HCT116 (cell line): ENCODE data around the gene FSD1L. TPM values are rescaled to one million over a fixed set of nuclear protein-coding genes. Genes with fewer than 3 reads are reported as not detected.
A peak's percentile ranks its signal among the peaks of the same experiment; 100 is the strongest.

Source experiments
- ATAC-seq: fragments of 200-7000 bp; cut with Tn5 transposase; 2 replicates; pipeline ENCODE4 v1.9.1; 2020; ENCODE audit warnings: mild to moderate bottlenecking, moderate library complexity
- BruUV-seq: library from RNA; stranded (reverse); fragments of 400-500 nt; replicated peaks from 2 replicates; lab custom pipeline; 2021; lab: Mats Ljungman, UMichigan
- CTCF ChIA-PET: fragments of 300-600 bp; sonication (Branson Sonifier 250); formaldehyde crosslinking; loops from one replicate; lab custom pipeline; 2021; ENCODE audit warnings: antibody characterized with exemption; lab: Charles Lee
- POLR2A ChIA-PET: fragments of 300-600, 350-600 bp; sonication (Branson Sonifier 250); formaldehyde crosslinking; loops from one replicate; lab custom pipeline; 2021; ENCODE audit warnings: antibody characterized with exemption; lab: Charles Lee
- RAD21 ChIA-PET, 2 experiments: fragments of 300-600 bp; sonication (Branson Sonifier 250); formaldehyde crosslinking; loops; one replicate each; lab custom pipeline; 2023; ENCODE audit warnings: low total read pairs in 2 of 2; ENCODE audit not compliant: uncharacterized antibody in 2 of 2, unreplicated experiment in 2 of 2, low non-redundant PET in 1 of 2; lab: Charles Lee
- DNase-seq: peaks from one replicate; pipeline ENCODE4 v3.0.0-alpha.2; 2010; ENCODE audit warnings: low read depth, low spot score
- H2AFZ ChIP-seq: fragments of 200-600 bp; shearing (Covaris generic), sonication (generic); 2 replicates; pipeline ENCODE4 v1.6.1; 2017; ENCODE audit warnings: low read depth, mixed run types, mixed read lengths, antibody characterized with exemption, low read length; ENCODE audit not compliant: poor library complexity, severe bottlenecking
- H3K27ac ChIP-seq: 2 replicates; pipeline ENCODE4 v1.5.1; 2012; ENCODE audit warnings: low read depth, low read length
- H3K27me3 ChIP-seq: fragments of 200-600 bp; sonication (generic); 2 replicates; pipeline ENCODE4 v1.6.1; 2016; ENCODE audit warnings: mixed run types, low read length, mixed read lengths; ENCODE audit not compliant: insufficient read depth
- H3K36me3 ChIP-seq, 2 experiments: fragments of 200-500 bp in 1 of 2; fragments of 200-600 bp in 1 of 2; sonication (Bioruptor generic) in 1 of 2; sonication (generic) in 1 of 2; 2 replicates each; pipeline versions ENCODE4 v1.5.1 to v1.6.1; 2014 to 2016; ENCODE audit warnings: low read length in 2 of 2, inconsistent platforms in 1 of 2, mixed read lengths in 1 of 2, mixed run types in 1 of 2; ENCODE audit not compliant: insufficient read depth in 2 of 2, control insufficient read depth in 1 of 2
- H3K4me1 ChIP-seq, 2 experiments: fragments of 200-600 bp in 1 of 2; sonication (generic) in 1 of 2; 2 replicates each; pipeline versions ENCODE4 v1.5.1 to v1.6.1; 2012 to 2017; ENCODE audit warnings: low read length in 2 of 2, inconsistent platforms in 1 of 2, mild to moderate bottlenecking in 1 of 2, mixed read lengths in 1 of 2, mixed run types in 1 of 2, moderate library complexity in 1 of 2; ENCODE audit not compliant: insufficient read depth in 2 of 2, control insufficient read depth in 1 of 2
- H3K4me2 ChIP-seq: fragments of 200-600 bp; sonication (generic); 2 replicates; pipeline ENCODE4 v1.6.1; 2017; ENCODE audit warnings: mixed run types, low read length, mixed read lengths
- H3K4me3 ChIP-seq, 2 experiments: fragments of 200-600 bp in 1 of 2; sonication (generic) in 1 of 2; replicated peaks in 1 of 2; 2 replicates each; pipeline ENCODE4 v1.5.1; 2011 to 2016; ENCODE audit warnings: low read length in 2 of 2, control low read depth in 1 of 2, low read depth in 1 of 2, mild to moderate bottlenecking in 1 of 2, mixed read lengths in 1 of 2, mixed run types in 1 of 2
- H3K79me2 ChIP-seq: fragments of 200-600 bp; sonication (generic); 2 replicates; pipeline ENCODE4 v1.6.1; 2017; ENCODE audit warnings: mild to moderate bottlenecking, mixed run types, low read length, moderate library complexity, mixed read lengths; ENCODE audit not compliant: insufficient read depth
- H3K9ac ChIP-seq: fragments of 200-600 bp; sonication (generic); 2 replicates; pipeline ENCODE4 v1.6.1; 2016; ENCODE audit warnings: low read length, mixed read lengths
- H3K9me2 ChIP-seq: fragments of 200-600 bp; sonication (generic), shearing (Covaris generic); 2 replicates; pipeline ENCODE4 v1.6.1; 2017; ENCODE audit warnings: mixed run types, mild to moderate bottlenecking, moderate library complexity; ENCODE audit not compliant: insufficient read depth
- H3K9me3 ChIP-seq, 2 experiments: fragments of 200-500 bp in 1 of 2; fragments of 200-600 bp in 1 of 2; sonication (Bioruptor generic) in 1 of 2; sonication (generic) in 1 of 2; 2 replicates each; pipeline ENCODE4 v1.6.1; 2014 to 2017; ENCODE audit warnings: low read length in 2 of 2, mixed read lengths in 2 of 2, inconsistent platforms in 1 of 2, low read depth in 1 of 2, mild to moderate bottlenecking in 1 of 2, mixed run types in 1 of 2, moderate library complexity in 1 of 2; ENCODE audit not compliant: control insufficient read depth in 1 of 2, insufficient read depth in 1 of 2
- H4K20me1 ChIP-seq: fragments of 200-600 bp; sonication (generic), shearing (Covaris generic); 2 replicates; pipeline ENCODE4 v1.6.1; 2017; ENCODE audit warnings: mixed run types, mild to moderate bottlenecking, moderate library complexity; ENCODE audit not compliant: insufficient read depth
- CEBPB ChIP-seq: IDR thresholded peaks from 2 replicates; pipeline ENCODE4 v1.6.1; 2012; ENCODE audit warnings: low read depth
- CTCF ChIP-seq, 3 experiments: fragments of 200-600 bp in 1 of 3; sonication (generic) in 1 of 3; IDR thresholded peaks in 2 of 3; conservative IDR thresholded peaks in 1 of 3; 2 replicates each; pipeline ENCODE4 v1.5.1; 2012 to 2017; ENCODE audit warnings: low read depth in 2 of 3, low read length in 2 of 3, antibody characterized with exemption in 1 of 3, borderline replicate concordance in 1 of 3, control low read depth in 1 of 3, mild to moderate bottlenecking in 1 of 3, mixed read lengths in 1 of 3, mixed run types in 1 of 3, moderate library complexity in 1 of 3; ENCODE audit not compliant: insufficient read depth in 1 of 3
- ELF1 ChIP-seq: IDR thresholded peaks from 2 replicates; pipeline ENCODE4 v1.6.1; 2012; ENCODE audit warnings: low read depth, borderline replicate concordance
- EZH2phosphoT487 ChIP-seq: fragments of 200-600 bp; IDR thresholded peaks from 2 replicates; pipeline ENCODE4 v1.6.1; 2018; ENCODE audit warnings: antibody characterized with exemption, borderline replicate concordance
- FOSL1 ChIP-seq: IDR thresholded peaks from 2 replicates; pipeline ENCODE4 v1.6.1; 2012; ENCODE audit warnings: low read depth
- MAX ChIP-seq: IDR thresholded peaks from 2 replicates; pipeline ENCODE4 v1.6.1; 2012
- POLR2A ChIP-seq: IDR thresholded peaks from 2 replicates; pipeline ENCODE4 v1.7.0; 2011; ENCODE audit warnings: borderline replicate concordance; ENCODE audit not compliant: insufficient read depth, insufficient read length; ENCODE audit errors: extremely low read depth
- POLR2AphosphoS5 ChIP-seq: IDR thresholded peaks from 2 replicates; pipeline ENCODE4 v1.6.1; 2011; ENCODE audit warnings: mild to moderate bottlenecking, low read depth, low read length, moderate library complexity
- RAD21 ChIP-seq: IDR thresholded peaks from 2 replicates; pipeline ENCODE4 v1.6.1; 2012; ENCODE audit warnings: low read depth, mild to moderate bottlenecking
- SIN3A ChIP-seq: IDR thresholded peaks from 2 replicates; pipeline ENCODE4 v1.6.1; 2012; ENCODE audit warnings: low read depth
- SP1 ChIP-seq: IDR thresholded peaks from 2 replicates; pipeline ENCODE4 v1.6.1; 2012; ENCODE audit warnings: low read depth
- TCF7L2 ChIP-seq: IDR thresholded peaks from 2 replicates; pipeline ENCODE4 v1.7.0; 2011; ENCODE audit warnings: borderline replicate concordance, inconsistent platforms; ENCODE audit not compliant: insufficient read depth, insufficient read length; ENCODE audit errors: extremely low read depth
- YY1 ChIP-seq: IDR thresholded peaks from 2 replicates; pipeline ENCODE4 v1.6.1; 2011; ENCODE audit warnings: low read length, low read depth, moderate library complexity, mild to moderate bottlenecking; ENCODE audit not compliant: insufficient replicate concordance; ENCODE audit errors: extremely low read depth
- ZNF274 ChIP-seq: fragments of 200-500 bp; sonication (Bioruptor generic); IDR thresholded peaks from 2 replicates; pipeline ENCODE4 v1.6.1; 2014; ENCODE audit warnings: mild to moderate bottlenecking, low read depth, low read length, inconsistent platforms
- intact Hi-C: fragments of 100-400 bp; cut with micrococcal nuclease; formaldehyde crosslinking; loops from 2 replicates; pipeline ENCODE4 v1.10.0; 2022
- total RNA-seq: library from RNA; stranded (reverse); gene quantifications from one replicate; pipeline ENCODE4 v1.2.1, GENCODE V29; 2021; ENCODE audit not compliant: unreplicated experiment
- TF ChIP-seq, protein P1 (sequence below): IDR thresholded peaks from 2 replicates; pipeline ENCODE4 v1.6.1; 2012
- TF ChIP-seq, protein P2 (sequence below): IDR thresholded peaks from 2 replicates; pipeline ENCODE4 v1.6.1; 2012; ENCODE audit warnings: low read depth

Gene FSD1L
- total RNA-seq, 1 experiment from 2014 or later: 5.5 TPM

DNA sequence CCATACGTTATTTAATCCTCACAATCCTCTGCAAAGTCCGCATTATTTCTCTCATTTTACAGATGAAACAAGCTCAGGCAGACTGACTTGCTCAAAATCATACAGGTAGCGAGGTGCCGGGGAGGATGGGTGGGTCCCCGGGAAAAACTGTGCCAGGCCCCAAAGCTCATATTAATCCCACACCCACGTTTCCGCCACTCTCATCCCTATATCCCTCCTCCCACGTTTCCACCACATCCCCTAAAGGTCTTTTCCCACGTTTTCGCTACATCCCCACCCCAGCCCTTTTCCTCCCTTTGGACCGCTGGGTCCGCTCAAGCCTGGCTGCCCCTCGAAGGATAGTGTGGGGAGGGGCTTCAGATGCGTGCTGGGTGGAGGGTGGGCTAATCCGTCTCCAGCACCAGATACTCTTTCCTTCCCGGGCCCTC, 434 bp upstream of the FSD1L start:
- Histone ChIP-seq H3K4me3 (peak overlapping the region; percentile 81 to 93), H2AFZ (peak overlapping the region; percentile 24), H3K4me2 (peak overlapping the region; percentile 83), H3K79me2 (peaks cover 42% of the 10 kb centered on the region), H3K27me3 (no peaks in the 10 kb centered on the region), H3K27ac (no peak overlapping the region; the same call in 1 of the 2 replicates), H3K9me3 (no peaks in the 10 kb centered on the region), H3K9ac (peak overlapping the region; percentile 79; the same call in 1 of the 2 replicates), H3K36me3 (no peaks in the 10 kb centered on the region), H3K9me2 (no peaks in the 10 kb centered on the region), H3K4me1 (peaks cover 0 to 15% of the 10 kb centered on the region in 2 experiments; a peak in 3 of 4 replicates), H4K20me1 (no peaks in the 10 kb centered on the region)
- intact Hi-C loops: no loop called here
- DNase-seq (no peak), ATAC-seq (no peak)
- ChIA-PET POLR2A (no interaction called here), CTCF (no interaction called here), RAD21 (no interaction called here)
- TF ChIP-seq RAD21 (no peak), POLR2AphosphoS5 (no peak), SIN3A (no peak), CEBPB (no peak), MAX (no peak), ELF1 (no peak), POLR2A (no peak), SP1 (no peak), EZH2phosphoT487 (no peak), CTCF (IDR thresholded peaks at IDR 0.05 in 2 of 3, conservative IDR thresholded peaks at IDR 0.05 in 1 of 3; ENCODE audit: borderline replicate concordance in 1 of 3, insufficient read depth in 1 of 3, low read depth in 2 of 3, low read length in 2 of 3) (no peak), YY1 (no peak), ZNF274 (no peak), TCF7L2 (no peak), FOSL1 (no peak)
- TF ChIP-seq, protein P1, sequence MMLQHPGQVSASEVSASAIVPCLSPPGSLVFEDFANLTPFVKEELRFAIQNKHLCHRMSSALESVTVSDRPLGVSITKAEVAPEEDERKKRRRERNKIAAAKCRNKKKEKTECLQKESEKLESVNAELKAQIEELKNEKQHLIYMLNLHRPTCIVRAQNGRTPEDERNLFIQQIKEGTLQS: no peak
- TF ChIP-seq, protein P2, sequence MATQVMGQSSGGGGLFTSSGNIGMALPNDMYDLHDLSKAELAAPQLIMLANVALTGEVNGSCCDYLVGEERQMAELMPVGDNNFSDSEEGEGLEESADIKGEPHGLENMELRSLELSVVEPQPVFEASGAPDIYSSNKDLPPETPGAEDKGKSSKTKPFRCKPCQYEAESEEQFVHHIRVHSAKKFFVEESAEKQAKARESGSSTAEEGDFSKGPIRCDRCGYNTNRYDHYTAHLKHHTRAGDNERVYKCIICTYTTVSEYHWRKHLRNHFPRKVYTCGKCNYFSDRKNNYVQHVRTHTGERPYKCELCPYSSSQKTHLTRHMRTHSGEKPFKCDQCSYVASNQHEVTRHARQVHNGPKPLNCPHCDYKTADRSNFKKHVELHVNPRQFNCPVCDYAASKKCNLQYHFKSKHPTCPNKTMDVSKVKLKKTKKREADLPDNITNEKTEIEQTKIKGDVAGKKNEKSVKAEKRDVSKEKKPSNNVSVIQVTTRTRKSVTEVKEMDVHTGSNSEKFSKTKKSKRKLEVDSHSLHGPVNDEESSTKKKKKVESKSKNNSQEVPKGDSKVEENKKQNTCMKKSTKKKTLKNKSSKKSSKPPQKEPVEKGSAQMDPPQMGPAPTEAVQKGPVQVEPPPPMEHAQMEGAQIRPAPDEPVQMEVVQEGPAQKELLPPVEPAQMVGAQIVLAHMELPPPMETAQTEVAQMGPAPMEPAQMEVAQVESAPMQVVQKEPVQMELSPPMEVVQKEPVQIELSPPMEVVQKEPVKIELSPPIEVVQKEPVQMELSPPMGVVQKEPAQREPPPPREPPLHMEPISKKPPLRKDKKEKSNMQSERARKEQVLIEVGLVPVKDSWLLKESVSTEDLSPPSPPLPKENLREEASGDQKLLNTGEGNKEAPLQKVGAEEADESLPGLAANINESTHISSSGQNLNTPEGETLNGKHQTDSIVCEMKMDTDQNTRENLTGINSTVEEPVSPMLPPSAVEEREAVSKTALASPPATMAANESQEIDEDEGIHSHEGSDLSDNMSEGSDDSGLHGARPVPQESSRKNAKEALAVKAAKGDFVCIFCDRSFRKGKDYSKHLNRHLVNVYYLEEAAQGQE: no peak
- no TSS peak for BruUV-seq
